HepG2 (cell line): Measurements from ENCODE around the gene CYP27B1. TPM values are rescaled to one million over a fixed set of nuclear protein-coding genes. Genes with fewer than 3 reads are reported as not detected.

Experiments
- ATRX ChIP-seq: sonication (generic); formaldehyde crosslinking; IDR thresholded peaks from 2 replicates; pipeline ENCODE4 v1.4.0; 2020; ENCODE audit warnings: missing genetic modification reagents, borderline replicate concordance
- CTCF ChIP-seq: sonication (generic); formaldehyde crosslinking; IDR thresholded peaks from 2 replicates; pipeline ENCODE4 v1.5.0; 2020; ENCODE audit warnings: mild to moderate bottlenecking, missing genetic modification reagents, moderate library complexity
- IRF9 ChIP-seq: sonication (generic); formaldehyde crosslinking; IDR thresholded peaks from 2 replicates; pipeline ENCODE4 v1.8.0; 2022; ENCODE audit warnings: missing genetic modification reagents, mild to moderate bottlenecking, borderline replicate concordance
- LCORL ChIP-seq, 2 experiments: fragments of 450-650 bp in 1 of 2; sonication (generic) in 1 of 2; formaldehyde crosslinking in 1 of 2; IDR thresholded peaks; 2 replicates each; pipeline versions ENCODE4 v1.5.0 to v1.6.1; 2017 to 2020; ENCODE audit warnings: antibody characterized with exemption in 1 of 2, missing genetic modification reagents in 1 of 2
- MTA3 ChIP-seq: sonication (generic); formaldehyde crosslinking; IDR thresholded peaks from 2 replicates; pipeline ENCODE4 v1.4.0; 2020; ENCODE audit warnings: missing genetic modification reagents
- NFAT5 ChIP-seq: sonication (generic); formaldehyde crosslinking; IDR thresholded peaks from 2 replicates; pipeline ENCODE4 v1.4.0; 2020; ENCODE audit warnings: missing genetic modification reagents
- ZBTB2 ChIP-seq: sonication (generic); formaldehyde crosslinking; IDR thresholded peaks from 2 replicates; pipeline ENCODE4 v1.8.0; 2022; ENCODE audit warnings: low read depth, missing genetic modification reagents
- ZFP62 ChIP-seq: sonication (generic); formaldehyde crosslinking; IDR thresholded peaks from 2 replicates; pipeline ENCODE4 v1.4.0; 2020; ENCODE audit warnings: missing genetic modification reagents
- ZFY ChIP-seq: sonication (generic); formaldehyde crosslinking; IDR thresholded peaks from 2 replicates; pipeline ENCODE4 v1.4.0; 2020; ENCODE audit warnings: missing genetic modification reagents
- ZNF280D ChIP-seq: sonication (generic); formaldehyde crosslinking; IDR thresholded peaks from 2 replicates; pipeline ENCODE4 v1.5.1; 2020; ENCODE audit warnings: mild to moderate bottlenecking, missing genetic modification reagents
- ZNF362 ChIP-seq: sonication (generic); formaldehyde crosslinking; IDR thresholded peaks from 2 replicates; pipeline ENCODE4 v1.4.0; 2020; ENCODE audit warnings: missing genetic modification reagents, mild to moderate bottlenecking, borderline replicate concordance
- ZNF788 ChIP-seq: sonication (generic); formaldehyde crosslinking; IDR thresholded peaks from 2 replicates; pipeline ENCODE4 v1.5.0; 2020; ENCODE audit warnings: mild to moderate bottlenecking, missing genetic modification reagents, borderline replicate concordance
- polyA plus RNA-seq, 8 experiments: library from polyadenylated mRNA; depleted of rRNA in 3 of 8; stranded (reverse) in 7 of 8; unstranded in 1 of 8; fragments of >200 nt; fragmentation: Illumina TruSeq in 4 of 8; extraction: Trizol in 4 of 8; gene quantifications; 2 replicates each; pipeline versions ENCODE4 v1.2.1 to v1.2.3, GENCODE V29; 2011 to 2016; ENCODE audit warnings: low read depth in 4 of 8, missing spikeins in 1 of 8, mixed read lengths in 1 of 8; ENCODE audit not compliant: insufficient read depth in 1 of 8
- total RNA-seq, 5 experiments: library from RNA; depleted of rRNA; stranded (reverse); fragments of >200 nt; fragmentation: Illumina TruSeq; extraction: Trizol; gene quantifications; 2 replicates each; pipeline ENCODE4 v1.2.3, GENCODE V29; 2016; ENCODE audit warnings: low read depth in 1 of 5

The CYP27B1 gene
- total and polyA plus RNA-seq, 2 of the 13 experiments (the other 11 are each of a cell fraction or from before 2014, with no cell fraction given), result 2.3 to 3.0 TPM

- TF ChIP-seq ZNF362 (CRISPR knock-in tag), result no peak
- TF ChIP-seq ATRX (CRISPR knock-in tag), result no peak
- TF ChIP-seq LCORL (IDR thresholded peaks at IDR 0.05), result no peak
- no peak for TF ChIP-seq LCORL (CRISPR knock-in tag; IDR thresholded peaks at IDR 0.05)
- peak; percentile 14; the same call in 1 of the 2 replicates for TF ChIP-seq ZNF788
- 0 out of 2 replicates have a peak, but pooled peaks have one; percentile 38 for TF ChIP-seq IRF9 (CRISPR knock-in tag)
- no peak for TF ChIP-seq NFAT5 (CRISPR knock-in tag)
- TF ChIP-seq ZFY (CRISPR knock-in tag), result no peak
- 0 out of 2 replicates have a peak, but pooled peaks have one; percentile 34 for TF ChIP-seq ZBTB2 (CRISPR knock-in tag)
- TF ChIP-seq MTA3 (CRISPR knock-in tag), result no peak
- no peak for TF ChIP-seq ZNF280D
- no peak for TF ChIP-seq CTCF (CRISPR knock-in tag)
- no peak for TF ChIP-seq ZFP62 (CRISPR knock-in tag)
Observed at GRCh38 chr12:57754411-57755193, 12.3 kb downstream of the CYP27B1 start, which contains the start of gene MARCHF9 (continued).
